Keratinocyte (primary cell): ENCODE results near the gene PGPEP1. TPM values are rescaled to one million over a fixed set of nuclear protein-coding genes. Genes with fewer than 3 reads are reported as not detected.

Experiments
- DNase-seq: peaks from one replicate; pipeline ENCODE4 v3.0.0-alpha.2; 2011; ENCODE audit warnings: low read depth, missing footprints, low spot score
- FAIRE-seq: peaks from 2 replicates; lab custom pipeline; 2011; peaks lifted over from hg19 to GRCh38; lab: Jason Lieb, UNC
- H2AFZ ChIP-seq: 2 replicates; pipeline ENCODE4 v1.6.0; 2012; ENCODE audit warnings: low read length, control low read depth, inconsistent platforms; ENCODE audit not compliant: control insufficient read depth
- H3K27ac ChIP-seq: 2 replicates; pipeline ENCODE4 v1.5.1; 2011; ENCODE audit warnings: low read length; ENCODE audit not compliant: control insufficient read depth, insufficient read depth
- H3K27me3 ChIP-seq: 3 replicates; pipeline ENCODE4 v1.6.0; 2011; ENCODE audit warnings: low read length; ENCODE audit not compliant: control insufficient read depth, insufficient read depth; ENCODE audit errors: extremely low read depth
- H3K36me3 ChIP-seq, 2 experiments: 2 replicates in 1 of 2; 3 replicates in 1 of 2; pipeline ENCODE4 v1.5.1; 2011; ENCODE audit warnings: low read length in 2 of 2, mild to moderate bottlenecking in 1 of 2; ENCODE audit not compliant: control insufficient read depth in 2 of 2, insufficient read depth in 2 of 2; ENCODE audit errors: extremely low read depth in 1 of 2
- H3K4me1 ChIP-seq: 3 replicates; pipeline ENCODE4 v1.5.1; 2011; ENCODE audit warnings: low read length; ENCODE audit not compliant: control insufficient read depth, insufficient read depth; ENCODE audit errors: extremely low read depth
- H3K4me2 ChIP-seq: 3 replicates; pipeline ENCODE4 v1.6.0; 2011; ENCODE audit warnings: low read depth, low read length; ENCODE audit not compliant: control insufficient read depth, insufficient read depth; ENCODE audit errors: extremely low read depth
- H3K4me3 ChIP-seq, 3 experiments: fragments of 200-600 bp in 1 of 3; sonication (generic) in 1 of 3; 2 replicates in 2 of 3; 3 replicates in 1 of 3; pipeline ENCODE4 v1.5.1; 2011 to 2016; ENCODE audit warnings: low read length in 3 of 3, mild to moderate bottlenecking in 3 of 3, control low read depth in 2 of 3, inconsistent platforms in 1 of 3, low read depth in 1 of 3, mixed read lengths in 1 of 3, mixed run types in 1 of 3, moderate library complexity in 1 of 3; ENCODE audit not compliant: control insufficient read depth in 2 of 3, insufficient read depth in 2 of 3; ENCODE audit errors: extremely low read depth in 1 of 3
- H3K79me2 ChIP-seq: 2 replicates; pipeline ENCODE4 v1.6.0; 2012; ENCODE audit warnings: low read length; ENCODE audit not compliant: control insufficient read depth, insufficient read depth
- H3K9ac ChIP-seq: 3 replicates; pipeline ENCODE4 v1.6.0; 2011; ENCODE audit warnings: low read length; ENCODE audit not compliant: control insufficient read depth, insufficient read depth; ENCODE audit errors: extremely low read depth
- H3K9me1 ChIP-seq: 3 replicates; pipeline ENCODE4 v1.6.0; 2011; ENCODE audit warnings: low read length; ENCODE audit not compliant: control insufficient read depth, insufficient read depth; ENCODE audit errors: extremely low read depth
- H3K9me3 ChIP-seq: 2 replicates; pipeline ENCODE4 v1.5.1; 2012; ENCODE audit warnings: low read depth, low read length; ENCODE audit not compliant: control insufficient read depth
- H4K20me1 ChIP-seq: 3 replicates; pipeline ENCODE4 v1.6.0; 2011; ENCODE audit warnings: low read length; ENCODE audit not compliant: control insufficient read depth, insufficient read depth; ENCODE audit errors: extremely low read depth
- EZH2 ChIP-seq: IDR thresholded peaks from one replicate; pipeline ENCODE4 v1.6.1; 2012; ENCODE audit warnings: inconsistent platforms, mild to moderate bottlenecking, low read length, moderate library complexity
- dilution Hi-C: fragments of 300-500 bp; cut with MboI; formaldehyde crosslinking; loops from one replicate; pipeline ENCODE4 v1.7.0; 2020; ENCODE audit warnings: low sequenced_read_pairs; ENCODE audit not compliant: extremely low pct_ligation_motif_present
- polyA plus RNA-seq, 5 experiments: library from polyadenylated mRNA; depleted of rRNA in 3 of 5; stranded (reverse) in 3 of 5; stranded (forward) in 1 of 5; unstranded in 1 of 5; fragments of >200 nt; gene quantifications; 1 replicate in 1 of 5; 2 replicates in 3 of 5; 3 replicates in 1 of 5; pipeline versions ENCODE4 v1.2.1 to v1.2.3, GENCODE V29; 2011 to 2012; ENCODE audit warnings: missing spikeins in 2 of 5, low read depth in 1 of 5, low replicate concordance in 1 of 5
- TF ChIP-seq, protein P1 (sequence below), 3 experiments: IDR thresholded peaks in 1 of 3; conservative IDR thresholded peaks in 1 of 3; optimal IDR thresholded peaks in 1 of 3; 2 replicates in 2 of 3; 3 replicates in 1 of 3; pipeline versions ENCODE3 to v1.5.1; 2011; ENCODE audit warnings: low read length in 3 of 3, mild to moderate bottlenecking in 3 of 3, moderate library complexity in 2 of 3, control low read depth in 1 of 3, inconsistent platforms in 1 of 3; ENCODE audit not compliant: insufficient read depth in 2 of 3; ENCODE audit errors: extremely low read depth in 1 of 3

Gene PGPEP1
- polyA plus RNA-seq, 1 donor (not counting 4 experiments of a cell fraction or from before 2014, with no cell fraction given): 5.6 TPM

DNA sequence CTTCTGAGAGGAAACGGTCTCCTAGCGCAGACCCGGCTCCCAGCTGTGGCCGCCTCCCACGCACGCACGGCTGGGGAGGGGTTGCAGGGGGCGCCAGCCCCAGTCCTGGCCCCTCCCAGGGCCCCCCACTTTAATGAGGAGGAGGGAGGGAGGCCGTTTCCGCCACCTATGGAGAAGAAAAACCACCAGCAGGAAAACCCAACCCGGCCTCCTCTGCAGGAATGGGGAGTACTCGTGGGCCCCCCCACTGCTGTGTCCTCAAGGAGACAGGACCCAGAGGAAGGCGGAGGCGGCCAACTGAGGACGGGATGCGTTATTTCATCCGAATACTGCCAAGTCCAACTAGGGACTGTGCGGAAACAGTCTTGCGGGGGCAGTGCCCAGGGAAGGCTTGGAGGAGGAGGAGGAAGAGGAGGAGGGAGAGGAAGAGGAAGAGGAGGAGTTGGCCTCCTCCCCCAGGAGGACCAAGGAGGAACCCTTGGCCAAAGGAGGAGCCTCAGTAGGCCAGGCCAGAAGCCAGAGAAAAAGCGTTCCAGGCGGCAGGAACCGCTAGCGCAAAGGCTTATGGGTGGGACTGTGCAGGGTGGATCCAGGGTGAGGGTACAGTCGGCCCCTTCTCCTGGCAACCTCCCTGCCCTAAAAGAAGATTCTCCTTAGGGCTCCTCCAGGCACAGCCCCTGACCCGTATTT, 74.9 kb downstream of the PGPEP1 start:
- Histone ChIP-seq H3K9me1 (no peaks in the 10 kb centered on the region), H4K20me1 (no peaks in the 10 kb centered on the region), H3K27ac (no peak overlapping the region), H3K4me2 (peak overlapping the region; percentile 24), H3K4me3 (no peak overlapping the region), H3K27me3 (no peaks in the 10 kb centered on the region), H3K36me3 (no peaks in the 10 kb centered on the region), H3K9me3 (no peaks in the 10 kb centered on the region), H3K79me2 (peaks cover 2% of the 10 kb centered on the region), H3K9ac (no peak overlapping the region), H3K4me1 (peaks cover 24% of the 10 kb centered on the region), H2AFZ (peak overlapping the region; percentile 37)
- dilution Hi-C loops: no loop called here
- no peak for TF ChIP-seq EZH2
- TF ChIP-seq, protein P1, sequence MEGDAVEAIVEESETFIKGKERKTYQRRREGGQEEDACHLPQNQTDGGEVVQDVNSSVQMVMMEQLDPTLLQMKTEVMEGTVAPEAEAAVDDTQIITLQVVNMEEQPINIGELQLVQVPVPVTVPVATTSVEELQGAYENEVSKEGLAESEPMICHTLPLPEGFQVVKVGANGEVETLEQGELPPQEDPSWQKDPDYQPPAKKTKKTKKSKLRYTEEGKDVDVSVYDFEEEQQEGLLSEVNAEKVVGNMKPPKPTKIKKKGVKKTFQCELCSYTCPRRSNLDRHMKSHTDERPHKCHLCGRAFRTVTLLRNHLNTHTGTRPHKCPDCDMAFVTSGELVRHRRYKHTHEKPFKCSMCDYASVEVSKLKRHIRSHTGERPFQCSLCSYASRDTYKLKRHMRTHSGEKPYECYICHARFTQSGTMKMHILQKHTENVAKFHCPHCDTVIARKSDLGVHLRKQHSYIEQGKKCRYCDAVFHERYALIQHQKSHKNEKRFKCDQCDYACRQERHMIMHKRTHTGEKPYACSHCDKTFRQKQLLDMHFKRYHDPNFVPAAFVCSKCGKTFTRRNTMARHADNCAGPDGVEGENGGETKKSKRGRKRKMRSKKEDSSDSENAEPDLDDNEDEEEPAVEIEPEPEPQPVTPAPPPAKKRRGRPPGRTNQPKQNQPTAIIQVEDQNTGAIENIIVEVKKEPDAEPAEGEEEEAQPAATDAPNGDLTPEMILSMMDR (optimal IDR thresholded peaks at IDR 0.05 in 1 of 3, IDR thresholded peaks at IDR 0.05 in 1 of 3, conservative IDR thresholded peaks at IDR 0.05 in 1 of 3; ENCODE audit: extremely low read depth in 1 of 3, insufficient read depth in 2 of 3, low read length in 3 of 3): no peak
- DNase-seq (no peak), FAIRE-seq (no peak)

DNA sequence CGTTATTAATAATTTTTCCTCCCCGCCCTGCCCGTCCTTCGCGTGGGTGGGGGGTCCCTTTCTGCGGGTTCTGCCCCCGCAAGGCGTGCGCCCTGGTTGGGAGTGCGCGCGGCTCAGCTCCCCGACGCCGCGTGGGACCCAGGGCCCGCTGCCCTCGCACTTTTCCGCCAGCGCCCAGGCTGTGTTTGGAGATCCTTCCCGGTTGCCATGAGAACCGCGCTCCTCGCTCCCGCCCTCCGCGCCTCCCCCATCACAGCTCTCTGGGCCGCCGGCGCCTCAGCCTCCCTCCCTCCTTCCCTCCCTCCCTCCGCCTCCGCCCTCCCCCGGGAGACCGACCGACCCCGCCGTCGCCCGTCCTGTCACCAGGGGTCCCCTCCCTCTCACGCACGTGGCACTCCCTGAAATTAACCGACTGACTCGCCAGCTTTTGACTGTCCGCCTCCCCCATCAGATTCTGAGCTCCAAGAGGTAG, 76.4 kb downstream of the PGPEP1 start:
- H3K27ac ChIP-seq: peak overlapping the region; percentile 52
- H3K4me3 ChIP-seq: peak overlapping the region; percentile 24 to 64 (median 53)
- no peaks in the 10 kb centered on the region for H3K27me3 ChIP-seq
- H3K9me3 ChIP-seq: no peaks in the 10 kb centered on the region
- dilution Hi-C loops: no loop called here
- peak overlapping the region; percentile 70 for H3K9ac ChIP-seq
- DNase-seq (no peak), FAIRE-seq (no peak)
- H3K79me2 ChIP-seq: peaks cover 7% of the 10 kb centered on the region
- TF ChIP-seq, protein P1 (optimal IDR thresholded peaks at IDR 0.05 in 1 of 3, IDR thresholded peaks at IDR 0.05 in 1 of 3, conservative IDR thresholded peaks at IDR 0.05 in 1 of 3; ENCODE audit: extremely low read depth in 1 of 3, insufficient read depth in 2 of 3, low read length in 3 of 3): no peak
- TF ChIP-seq EZH2: no peak
- H3K4me1 ChIP-seq: peaks cover 24% of the 10 kb centered on the region
- no peaks in the 10 kb centered on the region for H4K20me1 ChIP-seq
- peak overlapping the region; percentile 90 for H3K4me2 ChIP-seq
- no peaks in the 10 kb centered on the region for H3K36me3 ChIP-seq
- H3K9me1 ChIP-seq: no peaks in the 10 kb centered on the region
- peak overlapping the region; percentile 7 for H2AFZ ChIP-seq
